Measurements from ENCODE around the gene PRKD1. TPM values are rescaled to one million over a fixed set of nuclear protein-coding genes. Genes with fewer than 3 reads are reported as not detected.

Gene PRKD1
- total RNA-seq, 1 experiment from 2014 or later, result not detected

GRCh38 chr14:29773990-29774389 lies 153.7 kb downstream of the PRKD1 start:
- Histone ChIP-seq H2AFZ (ENCODE audit: low read depth, low read length, poor library complexity, severe bottlenecking) (no peak overlapping the region), H3K36me3 (ENCODE audit: control insufficient read depth in 1 of 2, insufficient read depth in 2 of 2, low read length in 2 of 2) (no peaks in the 10 kb centered on the region), H3K9me3 (ENCODE audit: control insufficient read depth in 1 of 2, insufficient read depth in 1 of 2, low read depth in 1 of 2, low read length in 2 of 2) (peaks cover 9 to 22% of the 10 kb centered on the region in 2 experiments; a peak in 2 of 4 replicates), H3K4me1 (ENCODE audit: control insufficient read depth in 1 of 2, insufficient read depth in 2 of 2, low read length in 2 of 2) (no peaks in the 10 kb centered on the region), H3K4me3 (replicated peaks in 1 of 2; ENCODE audit: low read depth in 1 of 2, low read length in 2 of 2) (no peak overlapping the region), H3K9me2 (ENCODE audit: insufficient read depth) (no peaks in the 10 kb centered on the region), H4K20me1 (ENCODE audit: insufficient read depth) (no peaks in the 10 kb centered on the region), H3K27ac (ENCODE audit: low read depth, low read length) (no peak overlapping the region), H3K4me2 (ENCODE audit: low read length) (no peak overlapping the region), H3K79me2 (ENCODE audit: insufficient read depth, low read length) (no peaks in the 10 kb centered on the region), H3K9ac (ENCODE audit: low read length) (no peak overlapping the region), H3K27me3 (ENCODE audit: insufficient read depth, low read length) (no peaks in the 10 kb centered on the region)
- intact Hi-C loops (cut with micrococcal nuclease), result no loop called here
- DNase-seq (ENCODE audit: low read depth, low spot score) (no peak), ATAC-seq (no peak)
- TF ChIP-seq SIN3A (IDR thresholded peaks at IDR 0.05; ENCODE audit: low read depth) (no peak), CTCF (IDR thresholded peaks at IDR 0.05 in 2 of 3, conservative IDR thresholded peaks at IDR 0.05 in 1 of 3; ENCODE audit: borderline replicate concordance in 1 of 3, insufficient read depth in 1 of 3, low read depth in 2 of 3, low read length in 2 of 3) (no peak), EZH2 (IDR thresholded peaks at IDR 0.05) (no peak), ZFX (IDR thresholded peaks at IDR 0.05) (no peak), JUND (IDR thresholded peaks at IDR 0.05) (no peak), ELF1 (IDR thresholded peaks at IDR 0.05; ENCODE audit: borderline replicate concordance, low read depth) (no peak), ATF3 (IDR thresholded peaks at IDR 0.05) (no peak), CBX3 (IDR thresholded peaks at IDR 0.05; ENCODE audit: low read depth) (no peak), RAD21 (IDR thresholded peaks at IDR 0.05; ENCODE audit: low read depth) (no peak)
- TF ChIP-seq, protein P1, sequence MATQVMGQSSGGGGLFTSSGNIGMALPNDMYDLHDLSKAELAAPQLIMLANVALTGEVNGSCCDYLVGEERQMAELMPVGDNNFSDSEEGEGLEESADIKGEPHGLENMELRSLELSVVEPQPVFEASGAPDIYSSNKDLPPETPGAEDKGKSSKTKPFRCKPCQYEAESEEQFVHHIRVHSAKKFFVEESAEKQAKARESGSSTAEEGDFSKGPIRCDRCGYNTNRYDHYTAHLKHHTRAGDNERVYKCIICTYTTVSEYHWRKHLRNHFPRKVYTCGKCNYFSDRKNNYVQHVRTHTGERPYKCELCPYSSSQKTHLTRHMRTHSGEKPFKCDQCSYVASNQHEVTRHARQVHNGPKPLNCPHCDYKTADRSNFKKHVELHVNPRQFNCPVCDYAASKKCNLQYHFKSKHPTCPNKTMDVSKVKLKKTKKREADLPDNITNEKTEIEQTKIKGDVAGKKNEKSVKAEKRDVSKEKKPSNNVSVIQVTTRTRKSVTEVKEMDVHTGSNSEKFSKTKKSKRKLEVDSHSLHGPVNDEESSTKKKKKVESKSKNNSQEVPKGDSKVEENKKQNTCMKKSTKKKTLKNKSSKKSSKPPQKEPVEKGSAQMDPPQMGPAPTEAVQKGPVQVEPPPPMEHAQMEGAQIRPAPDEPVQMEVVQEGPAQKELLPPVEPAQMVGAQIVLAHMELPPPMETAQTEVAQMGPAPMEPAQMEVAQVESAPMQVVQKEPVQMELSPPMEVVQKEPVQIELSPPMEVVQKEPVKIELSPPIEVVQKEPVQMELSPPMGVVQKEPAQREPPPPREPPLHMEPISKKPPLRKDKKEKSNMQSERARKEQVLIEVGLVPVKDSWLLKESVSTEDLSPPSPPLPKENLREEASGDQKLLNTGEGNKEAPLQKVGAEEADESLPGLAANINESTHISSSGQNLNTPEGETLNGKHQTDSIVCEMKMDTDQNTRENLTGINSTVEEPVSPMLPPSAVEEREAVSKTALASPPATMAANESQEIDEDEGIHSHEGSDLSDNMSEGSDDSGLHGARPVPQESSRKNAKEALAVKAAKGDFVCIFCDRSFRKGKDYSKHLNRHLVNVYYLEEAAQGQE (IDR thresholded peaks at IDR 0.05; ENCODE audit: low read depth), result no peak
- no TSS peak for BruUV-seq (replicated peaks)
- ChIA-PET CTCF (no interaction called here), RAD21 (ENCODE audit: low non-redundant PET in 1 of 2, low total read pairs in 2 of 2, uncharacterized antibody in 2 of 2, unreplicated experiment in 2 of 2) (no interaction called here), POLR2A (no interaction called here)

Data from HCT116 (cell line).